WTC11 (cell line): ENCODE measurements around the gene CELF2.
"Not testable (repeated sequence)": the region's sequence is repeated elsewhere in the genome, so short reads cannot be mapped to it uniquely, and the experiment has no call there.

Experiments
- ZNF317 ChIP-seq: sonication (generic); formaldehyde crosslinking; IDR thresholded peaks from 2 replicates; pipeline ENCODE4 v1.8.1; 2023; ENCODE audit warnings: low read depth, mild to moderate bottlenecking, moderate library complexity, missing genetic modification reagents, borderline replicate concordance
- TF ChIP-seq, protein P1 (sequence below): fragments of 200-600 bp; IDR thresholded peaks from 2 replicates; pipeline ENCODE4 v1.8.0; 2022; ENCODE audit warnings: antibody characterized with exemption

DNA sequence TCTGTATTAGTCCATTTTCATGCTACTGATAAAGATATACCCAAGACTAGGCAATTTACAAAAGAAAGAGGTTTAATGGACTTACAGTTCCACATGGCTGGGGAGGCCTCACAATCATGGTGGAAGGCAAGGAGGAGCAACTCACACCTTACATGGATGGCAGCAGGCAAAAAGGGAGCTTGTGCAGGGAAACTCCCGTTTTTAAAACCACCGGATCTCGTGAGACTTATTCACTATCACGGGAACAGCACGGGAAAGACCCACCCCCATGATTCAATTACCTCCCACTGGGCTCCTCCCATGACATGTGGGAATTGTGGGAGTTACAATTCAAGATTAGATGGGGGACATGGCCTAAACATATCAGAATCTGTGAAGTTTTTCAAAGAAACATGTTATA lies 329.9 kb downstream of the CELF2 start:
- not testable (repeated sequence) for TF ChIP-seq ZNF317 (CRISPR knock-in tag)
- TF ChIP-seq, protein P1, sequence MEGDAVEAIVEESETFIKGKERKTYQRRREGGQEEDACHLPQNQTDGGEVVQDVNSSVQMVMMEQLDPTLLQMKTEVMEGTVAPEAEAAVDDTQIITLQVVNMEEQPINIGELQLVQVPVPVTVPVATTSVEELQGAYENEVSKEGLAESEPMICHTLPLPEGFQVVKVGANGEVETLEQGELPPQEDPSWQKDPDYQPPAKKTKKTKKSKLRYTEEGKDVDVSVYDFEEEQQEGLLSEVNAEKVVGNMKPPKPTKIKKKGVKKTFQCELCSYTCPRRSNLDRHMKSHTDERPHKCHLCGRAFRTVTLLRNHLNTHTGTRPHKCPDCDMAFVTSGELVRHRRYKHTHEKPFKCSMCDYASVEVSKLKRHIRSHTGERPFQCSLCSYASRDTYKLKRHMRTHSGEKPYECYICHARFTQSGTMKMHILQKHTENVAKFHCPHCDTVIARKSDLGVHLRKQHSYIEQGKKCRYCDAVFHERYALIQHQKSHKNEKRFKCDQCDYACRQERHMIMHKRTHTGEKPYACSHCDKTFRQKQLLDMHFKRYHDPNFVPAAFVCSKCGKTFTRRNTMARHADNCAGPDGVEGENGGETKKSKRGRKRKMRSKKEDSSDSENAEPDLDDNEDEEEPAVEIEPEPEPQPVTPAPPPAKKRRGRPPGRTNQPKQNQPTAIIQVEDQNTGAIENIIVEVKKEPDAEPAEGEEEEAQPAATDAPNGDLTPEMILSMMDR: not testable (repeated sequence)
